Suppressor macrophage (primary cell): ENCODE data around the gene MAP1LC3B.

Experiments
- DNase-seq, 4 experiments: peaks; one replicate each; pipeline ENCODE4 v3.0.0-alpha.2; 2020 to 2022
- total RNA-seq, 17 experiments: gene quantifications; one replicate each; lab custom pipeline; 2026; ENCODE audit warnings: mixed read lengths in 6 of 17, inconsistent platforms in 3 of 17; lab: John Stamatoyannopoulos, UW

The MAP1LC3B gene
- total RNA-seq: 20.6 to 140 (median 72.3) reads per million in 17 experiments

DNA sequence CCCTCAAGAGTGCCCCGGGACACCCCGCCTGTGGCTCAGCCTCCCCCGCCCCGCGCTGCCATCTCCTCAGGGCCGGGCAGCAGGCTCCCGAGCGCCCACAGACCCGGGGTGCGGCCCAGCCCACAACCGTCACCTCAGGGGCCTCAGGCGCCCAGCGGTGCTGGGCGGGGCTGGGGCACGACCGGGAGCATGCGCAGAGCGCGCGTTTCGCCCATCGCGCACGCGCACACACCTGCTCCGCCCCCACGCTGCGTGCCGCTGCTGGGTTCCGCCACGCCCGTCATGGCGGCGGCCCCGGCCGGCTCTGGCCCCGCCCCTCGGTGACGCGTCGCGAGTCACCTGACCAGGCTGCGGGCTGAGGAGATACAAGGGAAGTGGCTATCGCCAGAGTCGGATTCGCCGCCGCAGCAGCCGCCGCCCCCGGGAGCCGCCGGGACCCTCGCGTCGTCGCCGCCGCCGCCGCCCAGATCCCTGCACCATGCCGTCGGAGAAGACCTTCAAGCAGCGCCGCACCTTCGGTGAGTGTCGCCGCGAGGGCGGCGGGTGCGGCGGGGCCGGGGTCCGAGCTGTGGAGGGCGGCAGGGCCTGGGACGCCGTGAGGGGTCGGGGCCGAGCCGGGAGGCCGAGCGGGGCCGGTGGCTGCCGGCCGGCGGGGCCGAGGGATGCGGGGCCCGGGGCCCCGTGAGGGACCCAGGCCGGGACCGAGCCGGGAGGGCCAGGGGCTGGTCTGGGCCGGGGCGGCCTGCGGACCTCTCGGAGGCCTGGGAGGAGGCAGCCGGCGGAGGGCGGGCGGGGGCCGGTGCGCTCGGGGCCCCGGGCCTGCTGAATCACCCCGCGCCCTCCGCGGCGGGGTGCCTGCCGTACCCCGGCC, at the start of gene MAP1LC3B:
Gene MAP1LC3B (plus strand): TSS at position 387 of the 871 bp plus-strand sequence. CDS start 92 bp downstream, at position 479.
- DNase-seq: peak; percentile 98 to 100 (median 99)

- no peak for DNase-seq
Observed at GRCh38 chr16:87342504-87342903, 49.6 kb upstream of the MAP1LC3B start.

GRCh38 chr16:87342978-87343752, 49.0 kb upstream of the MAP1LC3B start:
- DNase-seq: no peak

DNA sequence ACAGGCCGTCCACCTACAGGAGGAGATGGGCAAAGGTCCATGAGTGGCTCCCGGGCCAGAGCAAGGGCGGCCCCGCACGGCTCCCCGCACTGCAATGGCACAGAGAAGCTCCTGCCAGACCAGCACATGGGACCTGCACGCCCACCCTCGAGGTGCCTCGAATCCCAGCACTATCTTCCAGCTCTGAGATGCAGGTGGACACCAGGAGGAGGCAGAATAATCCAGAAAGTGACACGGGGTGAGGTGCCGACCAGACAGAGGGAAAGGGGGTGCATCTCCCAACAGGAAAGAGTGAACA, 48.4 kb upstream of the MAP1LC3B start:
- DNase-seq: no peak

- DNase-seq: no peak
Observed at GRCh38 chr16:87344165-87344930, 47.8 kb upstream of the MAP1LC3B start.

DNA sequence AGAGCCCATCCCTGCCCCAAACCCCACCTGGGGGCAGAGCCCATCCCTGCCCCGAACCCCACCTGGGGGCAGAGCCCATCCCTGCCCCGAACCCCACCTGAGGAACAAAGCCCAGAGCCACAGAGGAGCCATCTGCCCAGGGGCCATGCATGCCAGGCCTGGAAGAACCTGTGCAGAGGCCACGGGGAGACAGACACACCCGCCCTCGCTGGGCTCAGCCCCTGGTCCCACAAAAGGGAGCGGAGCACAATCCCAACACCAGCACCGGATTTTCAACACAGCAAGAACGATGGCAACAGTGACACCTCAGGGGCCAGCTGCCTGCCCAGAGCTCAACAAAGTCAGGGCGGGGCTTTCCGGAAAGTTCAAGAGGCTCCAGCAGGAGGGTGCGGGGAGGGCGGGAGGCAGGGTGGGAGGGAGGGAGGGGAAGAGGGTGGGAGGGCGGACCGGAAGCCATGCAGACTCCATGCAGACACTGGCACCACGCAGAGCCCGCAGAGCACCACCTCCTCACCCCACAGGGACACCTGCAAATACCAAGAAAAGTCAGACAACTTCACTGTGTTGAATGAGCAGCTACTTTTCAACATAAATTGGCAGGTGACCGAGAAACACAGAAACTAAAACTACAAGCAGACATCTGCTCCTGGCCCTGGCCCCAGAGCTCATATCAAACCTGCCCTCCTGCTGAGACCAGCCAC, 47.1 kb upstream of the MAP1LC3B start:
- no peak for DNase-seq

DNA sequence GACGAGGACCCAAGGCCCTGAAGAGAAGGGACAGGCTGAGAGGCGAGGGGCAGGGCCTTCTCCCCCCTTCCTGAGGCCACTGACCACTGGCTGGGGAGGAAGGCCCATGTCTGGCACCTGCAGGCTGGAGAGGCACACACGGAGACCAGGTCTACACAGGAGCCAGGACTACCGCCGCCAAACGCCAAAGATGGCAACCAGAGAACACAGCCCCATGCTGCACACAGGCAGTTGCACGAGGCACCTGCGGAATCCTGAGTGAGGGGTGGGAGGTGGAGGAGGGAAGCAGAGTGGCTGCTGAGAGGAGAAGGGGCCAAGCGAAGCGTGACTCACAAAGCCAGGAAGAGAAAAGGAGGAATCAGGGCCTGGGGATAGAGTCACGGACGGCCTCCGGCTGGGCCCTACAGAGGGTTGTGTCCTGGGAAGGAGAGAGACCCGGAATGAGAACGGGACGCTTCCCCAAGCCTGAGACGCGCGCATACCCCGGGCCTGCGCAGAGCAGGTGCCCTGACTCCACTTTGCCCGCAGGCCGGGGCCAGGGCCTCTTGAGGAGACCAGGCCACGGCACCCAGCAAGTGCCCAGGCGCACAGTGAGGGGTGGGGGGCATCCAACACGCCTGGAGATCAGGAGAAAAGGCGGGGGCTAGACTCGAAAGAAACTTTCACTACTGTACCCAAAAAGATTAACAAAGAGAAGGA, 46.3 kb upstream of the MAP1LC3B start:
- DNase-seq: no peak

- DNase-seq: no peak
Observed at GRCh38 chr16:87346517-87347060, 45.5 kb upstream of the MAP1LC3B start.

- no peak for DNase-seq
Observed at GRCh38 chr16:87347932-87348615, 44.1 kb upstream of the MAP1LC3B start.

DNA sequence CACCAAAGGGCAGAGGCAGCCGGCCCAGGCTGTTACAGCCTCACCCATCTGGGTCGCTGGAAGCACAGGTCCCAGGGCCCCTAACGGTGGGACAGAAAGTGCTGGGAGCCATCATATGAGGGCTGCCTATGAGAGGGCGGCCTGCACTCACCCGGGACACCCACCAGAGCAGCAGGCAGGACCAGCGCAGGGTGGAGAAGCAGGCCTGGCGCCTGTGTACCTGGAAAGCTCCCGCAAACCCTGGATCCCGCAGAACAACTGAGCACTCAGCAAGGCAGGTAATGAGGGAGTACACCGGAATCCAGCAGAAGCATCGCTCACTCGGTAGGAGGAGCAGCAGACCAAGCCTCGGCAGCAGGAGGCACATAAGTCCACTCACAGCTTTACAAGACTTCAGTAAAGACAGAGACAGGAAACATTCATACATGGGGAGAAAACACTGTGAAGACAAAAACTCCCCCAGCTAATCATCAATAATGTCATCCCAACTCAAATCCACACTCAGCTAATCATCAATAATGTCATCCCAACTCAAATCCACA, 43.4 kb upstream of the MAP1LC3B start:
- DNase-seq: no peak

DNA sequence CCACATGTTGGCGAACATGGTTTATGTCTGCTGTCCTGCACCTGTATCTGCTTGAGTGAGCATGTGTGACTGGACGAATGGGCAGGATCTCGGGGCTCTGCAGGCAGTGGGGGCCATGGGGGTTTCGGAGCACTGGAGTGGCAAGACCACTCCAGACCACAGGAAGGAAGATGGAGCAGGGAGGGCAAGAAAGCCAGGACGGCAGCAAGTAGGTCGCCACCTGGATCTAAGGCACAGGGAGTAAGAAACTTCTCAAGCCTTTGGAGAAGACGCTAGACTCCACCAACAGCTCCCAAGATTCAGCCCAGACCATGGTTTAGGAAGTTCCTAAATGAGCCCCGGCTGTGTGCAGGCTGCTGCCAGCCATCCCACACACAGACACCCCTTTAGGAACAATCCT, 42.1 kb upstream of the MAP1LC3B start:
- DNase-seq: no peak

GRCh38 chr16:87350681-87351319, 41.3 kb upstream of the MAP1LC3B start:
- no peak for DNase-seq

GRCh38 chr16:87351320-87351698, 40.8 kb upstream of the MAP1LC3B start:
- no peak for DNase-seq

DNA sequence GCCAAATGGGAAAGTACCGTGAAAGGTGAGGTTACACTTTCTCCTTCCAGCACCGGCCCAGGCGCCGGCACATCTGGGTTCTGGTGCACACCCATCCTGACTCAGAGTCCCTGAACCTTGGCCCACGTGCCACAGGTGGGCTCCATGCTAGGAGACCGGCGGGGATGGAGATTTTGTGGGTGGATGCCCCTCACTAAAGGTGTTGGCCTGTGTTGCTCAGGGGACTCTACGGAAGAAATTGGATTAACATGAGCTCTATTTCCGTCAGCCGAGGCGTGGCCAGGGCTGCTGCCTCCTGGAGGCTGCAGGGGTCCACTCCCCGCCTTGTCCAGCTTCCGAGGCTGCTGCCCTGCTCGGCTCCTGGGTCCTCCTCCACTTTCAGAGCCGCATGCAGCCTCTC, 39.3 kb upstream of the MAP1LC3B start:
- no peak for DNase-seq

GRCh38 chr16:87353613-87354012, 38.5 kb upstream of the MAP1LC3B start:
- DNase-seq: no peak

DNA sequence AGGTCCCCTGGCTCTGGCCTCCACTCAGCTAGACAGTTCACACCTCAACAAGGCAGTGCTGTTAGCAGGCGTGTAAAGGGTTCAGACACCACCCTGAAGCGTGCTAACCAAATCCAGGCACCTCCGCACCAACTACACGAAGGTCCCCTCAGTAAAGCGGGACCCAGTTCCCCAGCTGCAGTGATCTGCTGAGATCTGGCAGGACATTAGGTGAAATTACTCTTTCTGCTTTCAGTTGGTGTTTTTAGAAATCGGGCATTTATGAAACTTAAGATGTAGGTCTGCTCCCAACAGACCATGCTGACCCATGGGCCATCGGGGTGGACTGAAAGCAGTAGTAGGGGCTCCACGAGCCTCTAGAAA, 35.7 kb upstream of the MAP1LC3B start:
- no peak for DNase-seq

DNA sequence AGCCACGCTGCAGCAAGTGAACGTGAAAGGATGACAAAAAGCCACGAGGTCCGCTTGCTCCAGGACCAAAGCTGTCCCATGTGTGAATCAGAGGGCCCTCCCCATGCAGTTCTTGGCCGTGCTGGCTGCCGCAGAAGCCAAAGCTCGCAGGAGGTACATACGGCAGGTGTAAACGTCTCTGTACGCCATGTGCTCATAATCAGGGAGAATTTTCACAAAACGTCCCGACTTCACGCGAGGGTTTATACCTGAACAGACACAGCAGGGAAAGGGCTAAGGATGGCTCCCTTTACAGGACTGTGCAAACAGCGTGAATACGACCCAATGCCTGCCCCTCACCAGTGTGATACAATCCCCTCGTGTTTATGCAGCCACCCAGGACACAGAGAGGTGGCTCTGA, 33.9 kb upstream of the MAP1LC3B start:
- DNase-seq: no peak

DNA sequence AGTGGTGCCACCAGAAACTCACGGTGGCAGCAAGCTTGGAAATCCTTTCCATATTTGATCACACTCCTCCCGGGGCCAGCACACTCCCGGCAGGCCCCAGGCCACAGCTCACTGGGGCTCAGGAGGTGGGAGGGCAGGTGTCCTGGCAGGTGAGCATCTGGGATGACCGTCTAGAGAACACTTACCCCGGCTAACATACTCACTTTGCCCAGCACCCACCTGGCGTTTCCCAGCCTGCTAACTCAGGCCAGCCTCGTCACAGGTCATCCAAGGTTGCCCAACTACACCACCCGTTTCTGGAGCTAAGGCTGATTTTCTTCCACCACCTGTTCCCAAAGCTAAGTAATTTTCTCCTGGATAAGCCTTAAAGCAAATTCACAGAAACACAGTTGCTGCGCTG, 33.4 kb upstream of the MAP1LC3B start:
- DNase-seq: no peak

DNA sequence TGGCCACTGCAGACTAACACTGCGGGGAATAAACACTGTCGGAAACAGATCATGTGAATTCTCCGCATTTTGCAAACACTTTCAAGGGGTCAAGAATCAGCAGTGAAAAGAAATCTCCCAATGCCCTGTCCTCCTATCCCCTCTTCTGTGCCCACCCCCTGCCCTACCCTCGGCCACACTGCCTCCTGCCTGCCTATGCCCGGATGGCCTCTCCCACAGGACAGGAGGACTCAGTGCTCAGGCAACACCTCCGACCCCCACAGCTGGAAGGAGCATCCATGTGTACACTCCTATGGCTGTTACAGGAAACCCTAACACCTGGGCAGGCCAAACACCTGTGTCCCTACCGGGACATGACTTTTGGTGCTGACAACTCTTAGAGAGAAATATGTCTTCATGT, 33.0 kb upstream of the MAP1LC3B start:
- no peak for DNase-seq
